Measurements from ENCODE around the gene ZNF30. TPM values are rescaled to one million over a fixed set of nuclear protein-coding genes. Genes with fewer than 3 reads are reported as not detected.
A peak's percentile ranks its signal among the peaks of the same experiment; 100 is the strongest.

The ZNF30 gene
- total RNA-seq (1 to 10 TPM; 2.0 to 3.3 TPM), polyA plus RNA-seq (ENCODE audit: insufficient read depth, low read depth, low replicate concordance) (4.8 TPM)
- long read RNA-seq, donor 1, partial matches to known transcripts, result 0 of 3 reads
- long read RNA-seq, donor 1, other reads (novel, unspliced or antisense), result 0 of 3 reads
- long read RNA-seq, donor 2, partial matches to known transcripts, result 0 of 2 reads
- long read RNA-seq, donor 2, other reads (novel, unspliced or antisense), result 0 of 2 reads

- peak within 1 kb of the TSS; percentile 51 to 81 for H3K4me3 ChIP-seq
- H3K27me3 ChIP-seq, result no peaks in the 10 kb centered on the region
- WGBS, 2 donors, result 0 to 1% methylated on average over 37 to 53 of the region's 53 CpGs
- intact Hi-C loops (cut with DNase I; ENCODE audit: low total_unique reads), result no loop called here
- H3K9me3 ChIP-seq, result no peaks in the 10 kb centered on the region
- no peaks in the 10 kb centered on the region for H3K36me3 ChIP-seq (ENCODE audit: low read depth, missing control alignments)
- peaks cover 5% of the 10 kb centered on the region for H3K4me1 ChIP-seq
- peak; percentile 93 for DNase-seq
- peak within 1 kb of the TSS; percentile 14 to 31 for H3K27ac ChIP-seq
- TF ChIP-seq POLR2A (IDR thresholded peaks at IDR 0.05) (no peak), CTCF (IDR thresholded peaks at IDR 0.05) (peak in 1 of 3 experiments; percentile 6)
These were observed at the start of gene ZNF30 for GRCh38 chr19:34926685-34927375. Gene ZNF30, plus strand, starts transcription at chr19:34926903. Its CDS starts 3,045 bp downstream, at chr19:34929948.

GRCh38 chr19:34879563-34879962 is 47.1 kb upstream of the ZNF30 start:
- DNase-seq, result no peak
- intact Hi-C loops (cut with DNase I; ENCODE audit: low total_unique reads), result no loop called here
- no peak overlapping the region for H3K4me3 ChIP-seq
- no peaks in the 10 kb centered on the region for H3K36me3 ChIP-seq (ENCODE audit: low read depth, missing control alignments)
- H3K4me1 ChIP-seq, result no peaks in the 10 kb centered on the region
- H3K27me3 ChIP-seq, result no peaks in the 10 kb centered on the region
- TF ChIP-seq CTCF (IDR thresholded peaks at IDR 0.05) (no peak), POLR2A (IDR thresholded peaks at IDR 0.05) (no peak)
- H3K27ac ChIP-seq, result no peak overlapping the region
- no peaks in the 10 kb centered on the region for H3K9me3 ChIP-seq

GRCh38 chr19:34880034-34880433 is 46.7 kb upstream of the ZNF30 start:
- TF ChIP-seq POLR2A (IDR thresholded peaks at IDR 0.05), result no peak
- no peak for TF ChIP-seq CTCF (IDR thresholded peaks at IDR 0.05)
- no peaks in the 10 kb centered on the region for H3K27me3 ChIP-seq
- DNase-seq, result no peak
- H3K27ac ChIP-seq, result no peak overlapping the region
- H3K4me1 ChIP-seq, result no peaks in the 10 kb centered on the region
- H3K36me3 ChIP-seq (ENCODE audit: low read depth, missing control alignments), result no peaks in the 10 kb centered on the region
- no peak overlapping the region for H3K4me3 ChIP-seq
- 85 to 87% methylated on average over 1 of the region's 1 CpG for WGBS, 2 donors
- intact Hi-C loops (cut with DNase I; ENCODE audit: low total_unique reads), result no loop called here
- H3K9me3 ChIP-seq, result no peaks in the 10 kb centered on the region

GRCh38 chr19:34881982-34882381 is 44.7 kb upstream of the ZNF30 start:
- intact Hi-C loops (cut with DNase I; ENCODE audit: low total_unique reads), result no loop called here
- DNase-seq, result no peak
- no peaks in the 10 kb centered on the region for H3K27me3 ChIP-seq
- no peak overlapping the region for H3K4me3 ChIP-seq
- H3K36me3 ChIP-seq (ENCODE audit: low read depth, missing control alignments), result no peaks in the 10 kb centered on the region
- 81 to 89% methylated on average over 1 of the region's 1 CpG for WGBS, 2 donors
- no peak for TF ChIP-seq CTCF (IDR thresholded peaks at IDR 0.05)
- no peak for TF ChIP-seq POLR2A (IDR thresholded peaks at IDR 0.05)
- no peaks in the 10 kb centered on the region for H3K4me1 ChIP-seq
- H3K9me3 ChIP-seq, result no peaks in the 10 kb centered on the region
- H3K27ac ChIP-seq, result no peak overlapping the region

Measured in testis (tissue), 5 donors.